Keratinocyte (primary cell): ENCODE data around the gene MCM3AP.

Experiments
- CTCF ChIP-seq, 3 experiments: IDR thresholded peaks in 1 of 3; conservative IDR thresholded peaks in 1 of 3; optimal IDR thresholded peaks in 1 of 3; 2 replicates in 2 of 3; 3 replicates in 1 of 3; pipeline versions ENCODE3 to v1.5.1; 2011; ENCODE audit warnings: low read length in 3 of 3, mild to moderate bottlenecking in 3 of 3, moderate library complexity in 2 of 3, control low read depth in 1 of 3, inconsistent platforms in 1 of 3; ENCODE audit not compliant: insufficient read depth in 2 of 3; ENCODE audit errors: extremely low read depth in 1 of 3
- EZH2 ChIP-seq: IDR thresholded peaks from one replicate; pipeline ENCODE4 v1.6.1; 2012; ENCODE audit warnings: inconsistent platforms, mild to moderate bottlenecking, low read length, moderate library complexity

DNA sequence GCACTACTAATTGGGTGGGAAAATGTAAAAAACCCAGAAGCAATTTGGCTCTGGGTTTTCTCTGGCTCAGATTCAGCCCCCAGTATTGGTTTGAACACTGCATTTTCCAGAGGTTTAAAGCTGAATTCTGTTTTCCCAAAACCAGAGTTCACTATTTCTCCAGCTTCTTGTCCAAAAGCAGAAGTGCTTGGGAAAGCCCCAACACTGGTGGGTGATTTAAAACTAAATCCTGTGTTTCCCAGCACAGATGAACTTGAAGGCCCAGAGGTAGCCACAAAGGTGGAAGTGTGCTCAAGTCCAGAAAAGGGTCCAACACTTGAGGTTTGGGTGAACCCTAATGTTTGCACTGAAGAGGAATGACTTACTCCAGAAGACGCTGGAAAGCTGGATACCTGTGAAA lies 678 bp downstream of the MCM3AP start:
- TF ChIP-seq CTCF (optimal IDR thresholded peaks at IDR 0.05 in 1 of 3, IDR thresholded peaks at IDR 0.05 in 1 of 3, conservative IDR thresholded peaks at IDR 0.05 in 1 of 3; ENCODE audit: extremely low read depth in 1 of 3, insufficient read depth in 2 of 3, low read length in 3 of 3) = no peak
- no peak for TF ChIP-seq EZH2
